Measurements from ENCODE around the gene DOCK10.

The DOCK10 gene

DNA sequence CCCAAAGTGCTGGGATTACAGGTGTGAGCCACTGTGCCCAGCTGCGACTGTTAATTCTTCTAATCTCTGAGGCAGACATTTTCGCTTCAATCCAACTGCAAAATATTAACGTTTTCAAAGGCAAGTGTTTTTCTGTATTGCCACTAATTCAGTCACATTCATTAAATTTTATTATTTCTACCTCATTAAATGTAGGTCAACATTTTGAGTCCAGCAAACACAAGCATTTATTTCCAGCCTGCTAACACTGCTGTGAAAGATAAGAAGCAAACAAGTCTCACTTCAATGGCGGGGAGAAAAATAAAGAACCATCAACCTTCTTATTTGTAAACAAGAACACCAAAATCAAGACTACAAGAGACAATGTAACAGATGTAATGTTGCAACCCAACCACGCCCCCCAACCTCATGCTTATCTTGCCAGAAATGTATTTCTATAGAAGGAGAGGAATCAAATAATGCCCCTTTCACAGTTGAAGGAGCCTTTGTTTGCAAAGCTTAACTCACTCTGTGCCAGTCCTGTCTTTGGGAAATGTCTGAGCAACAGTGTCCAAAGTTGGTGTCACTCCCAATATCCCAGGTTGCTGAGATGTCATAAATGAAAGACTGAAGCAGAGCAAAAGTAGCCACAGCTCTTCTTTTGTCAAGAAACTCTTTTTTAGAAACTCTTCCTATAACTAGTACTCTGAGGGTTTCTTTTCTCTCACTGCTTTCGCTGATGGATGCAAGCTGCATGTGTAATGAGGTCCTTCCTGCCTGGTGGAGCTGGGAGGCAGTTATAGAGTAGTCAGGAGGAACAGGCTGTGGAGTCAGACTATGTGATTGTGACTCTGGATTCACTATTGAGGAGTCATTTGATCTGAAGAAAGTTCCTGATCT is 8.6 kb downstream of the DOCK10 start:
- TF ChIP-seq, protein P1, sequence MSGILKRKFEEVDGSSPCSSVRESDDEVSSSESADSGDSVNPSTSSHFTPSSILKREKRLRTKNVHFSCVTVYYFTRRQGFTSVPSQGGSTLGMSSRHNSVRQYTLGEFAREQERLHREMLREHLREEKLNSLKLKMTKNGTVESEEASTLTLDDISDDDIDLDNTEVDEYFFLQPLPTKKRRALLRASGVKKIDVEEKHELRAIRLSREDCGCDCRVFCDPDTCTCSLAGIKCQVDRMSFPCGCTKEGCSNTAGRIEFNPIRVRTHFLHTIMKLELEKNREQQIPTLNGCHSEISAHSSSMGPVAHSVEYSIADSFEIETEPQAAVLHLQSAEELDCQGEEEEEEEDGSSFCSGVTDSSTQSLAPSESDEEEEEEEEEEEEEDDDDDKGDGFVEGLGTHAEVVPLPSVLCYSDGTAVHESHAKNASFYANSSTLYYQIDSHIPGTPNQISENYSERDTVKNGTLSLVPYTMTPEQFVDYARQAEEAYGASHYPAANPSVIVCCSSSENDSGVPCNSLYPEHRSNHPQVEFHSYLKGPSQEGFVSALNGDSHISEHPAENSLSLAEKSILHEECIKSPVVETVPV (CRISPR knock-in tag; IDR thresholded peaks at IDR 0.05): no peak
- TF ChIP-seq TOX (CRISPR knock-in tag; IDR thresholded peaks at IDR 0.05; ENCODE audit: borderline replicate concordance) (no peak), ZFP30 (CRISPR knock-in tag; IDR thresholded peaks at IDR 0.05) (no peak), BACH2 (CRISPR knock-in tag; IDR thresholded peaks at IDR 0.05; ENCODE audit: borderline replicate concordance) (no peak), OSR1 (CRISPR knock-in tag; IDR thresholded peaks at IDR 0.05) (no peak), ZNF8 (CRISPR knock-in tag; IDR thresholded peaks at IDR 0.05) (no peak), ZFP3 (CRISPR knock-in tag; IDR thresholded peaks at IDR 0.05) (no peak), SNAI2 (CRISPR knock-in tag; IDR thresholded peaks at IDR 0.05) (no peak), CSDC2 (CRISPR knock-in tag; IDR thresholded peaks at IDR 0.05) (no peak)
- TF ChIP-seq, protein P2, sequence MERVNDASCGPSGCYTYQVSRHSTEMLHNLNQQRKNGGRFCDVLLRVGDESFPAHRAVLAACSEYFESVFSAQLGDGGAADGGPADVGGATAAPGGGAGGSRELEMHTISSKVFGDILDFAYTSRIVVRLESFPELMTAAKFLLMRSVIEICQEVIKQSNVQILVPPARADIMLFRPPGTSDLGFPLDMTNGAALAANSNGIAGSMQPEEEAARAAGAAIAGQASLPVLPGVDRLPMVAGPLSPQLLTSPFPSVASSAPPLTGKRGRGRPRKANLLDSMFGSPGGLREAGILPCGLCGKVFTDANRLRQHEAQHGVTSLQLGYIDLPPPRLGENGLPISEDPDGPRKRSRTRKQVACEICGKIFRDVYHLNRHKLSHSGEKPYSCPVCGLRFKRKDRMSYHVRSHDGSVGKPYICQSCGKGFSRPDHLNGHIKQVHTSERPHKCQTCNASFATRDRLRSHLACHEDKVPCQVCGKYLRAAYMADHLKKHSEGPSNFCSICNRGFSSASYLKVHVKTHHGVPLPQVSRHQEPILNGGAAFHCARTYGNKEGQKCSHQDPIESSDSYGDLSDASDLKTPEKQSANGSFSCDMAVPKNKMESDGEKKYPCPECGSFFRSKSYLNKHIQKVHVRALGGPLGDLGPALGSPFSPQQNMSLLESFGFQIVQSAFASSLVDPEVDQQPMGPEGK (CRISPR knock-in tag; IDR thresholded peaks at IDR 0.05; ENCODE audit: borderline replicate concordance): no peak
- TF ChIP-seq, protein P3, sequence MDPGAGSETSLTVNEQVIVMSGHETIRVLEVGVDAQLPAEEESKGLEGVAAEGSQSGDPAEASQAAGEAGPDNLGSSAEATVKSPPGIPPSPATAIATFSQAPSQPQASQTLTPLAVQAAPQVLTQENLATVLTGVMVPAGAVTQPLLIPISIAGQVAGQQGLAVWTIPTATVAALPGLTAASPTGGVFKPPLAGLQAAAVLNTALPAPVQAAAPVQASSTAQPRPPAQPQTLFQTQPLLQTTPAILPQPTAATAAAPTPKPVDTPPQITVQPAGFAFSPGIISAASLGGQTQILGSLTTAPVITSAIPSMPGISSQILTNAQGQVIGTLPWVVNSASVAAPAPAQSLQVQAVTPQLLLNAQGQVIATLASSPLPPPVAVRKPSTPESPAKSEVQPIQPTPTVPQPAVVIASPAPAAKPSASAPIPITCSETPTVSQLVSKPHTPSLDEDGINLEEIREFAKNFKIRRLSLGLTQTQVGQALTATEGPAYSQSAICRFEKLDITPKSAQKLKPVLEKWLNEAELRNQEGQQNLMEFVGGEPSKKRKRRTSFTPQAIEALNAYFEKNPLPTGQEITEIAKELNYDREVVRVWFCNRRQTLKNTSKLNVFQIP (CRISPR knock-in tag; IDR thresholded peaks at IDR 0.05; ENCODE audit: borderline replicate concordance, low read depth): no peak
- ATAC-seq: no peak

DNA sequence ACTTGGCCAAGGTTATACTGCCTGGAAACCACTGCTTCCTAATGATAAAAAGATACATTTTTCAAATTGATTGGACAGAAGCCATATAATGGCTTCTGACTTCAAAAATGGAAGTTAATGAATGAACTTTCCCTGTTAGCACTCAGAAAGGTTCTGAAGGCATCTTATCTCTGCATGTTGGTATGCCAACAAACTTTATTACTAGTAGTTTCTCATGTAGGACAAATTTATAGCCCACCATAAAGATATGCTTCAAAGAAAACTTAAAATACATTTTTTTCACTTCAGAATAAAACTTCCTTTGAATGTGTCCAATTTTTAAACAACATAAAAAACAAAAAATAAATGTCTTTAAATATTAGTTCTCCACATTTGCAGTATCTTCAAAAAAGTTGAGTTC is 10.0 kb downstream of the DOCK10 start:
- no peak for ATAC-seq
- TF ChIP-seq ZC3H10 (CRISPR knock-in tag; IDR thresholded peaks at IDR 0.05) (no peak), ZNF565 (CRISPR knock-in tag; conservative IDR thresholded peaks at IDR 0.05; ENCODE audit: low read depth) (no peak), OSR1 (CRISPR knock-in tag; IDR thresholded peaks at IDR 0.05) (no peak), TOX (CRISPR knock-in tag; IDR thresholded peaks at IDR 0.05; ENCODE audit: borderline replicate concordance) (no peak), ZFP30 (CRISPR knock-in tag; IDR thresholded peaks at IDR 0.05) (no peak), BACH2 (CRISPR knock-in tag; IDR thresholded peaks at IDR 0.05; ENCODE audit: borderline replicate concordance) (no peak), TCF4 (CRISPR knock-in tag; IDR thresholded peaks at IDR 0.05; ENCODE audit: borderline replicate concordance) (no peak), ESRRG (CRISPR knock-in tag; IDR thresholded peaks at IDR 0.05) (no peak), ZNF70 (CRISPR knock-in tag; IDR thresholded peaks at IDR 0.05) (no peak), ZFP3 (CRISPR knock-in tag; IDR thresholded peaks at IDR 0.05) (no peak), ISL1 (CRISPR knock-in tag; IDR thresholded peaks at IDR 0.05) (no peak)
- TF ChIP-seq, protein P2 (CRISPR knock-in tag; IDR thresholded peaks at IDR 0.05; ENCODE audit: borderline replicate concordance): no peak

DNA sequence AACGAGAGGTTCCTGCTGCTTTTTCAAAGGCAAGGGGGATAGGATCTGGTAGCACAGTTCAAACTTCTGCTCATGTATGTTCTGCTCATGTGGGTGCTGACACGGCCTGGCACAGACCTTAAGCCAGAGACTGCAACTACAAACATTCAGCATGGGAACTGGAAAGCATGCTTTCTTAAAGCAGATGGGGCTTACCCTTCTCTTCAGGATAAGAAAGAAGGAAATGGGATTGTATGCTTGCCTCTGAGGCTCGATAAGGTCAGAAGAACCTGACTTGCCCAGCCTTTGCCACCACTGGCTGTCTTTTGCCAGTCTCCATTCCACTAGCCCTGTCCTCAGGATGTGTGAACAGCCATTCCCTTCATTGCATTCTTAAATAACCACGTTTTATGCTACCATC is 10.7 kb downstream of the DOCK10 start:
- no peak for ATAC-seq
- TF ChIP-seq, protein P1 (CRISPR knock-in tag; IDR thresholded peaks at IDR 0.05): no peak
- TF ChIP-seq GLIS3 (CRISPR knock-in tag; IDR thresholded peaks at IDR 0.05) (no peak), TOX (CRISPR knock-in tag; IDR thresholded peaks at IDR 0.05; ENCODE audit: borderline replicate concordance) (no peak), ZNF565 (CRISPR knock-in tag; conservative IDR thresholded peaks at IDR 0.05; ENCODE audit: low read depth) (no peak), ZNF70 (CRISPR knock-in tag; IDR thresholded peaks at IDR 0.05) (no peak), ZNF8 (CRISPR knock-in tag; IDR thresholded peaks at IDR 0.05) (no peak), OSR1 (CRISPR knock-in tag; IDR thresholded peaks at IDR 0.05) (no peak)
- TF ChIP-seq, protein P3 (CRISPR knock-in tag; IDR thresholded peaks at IDR 0.05; ENCODE audit: borderline replicate concordance, low read depth): no peak
